Hepatocyte (in vitro differentiated cells): Measurements from ENCODE around the gene SEC16B.

Experiments
- EZH2 ChIP-seq: fragments of 200-600 bp; sonication (generic); IDR thresholded peaks from 2 replicates; pipeline ENCODE4 v1.6.1; 2016; ENCODE audit warnings: antibody characterized with exemption, mild to moderate bottlenecking, borderline replicate concordance
- TF ChIP-seq, protein P1 (sequence below): fragments of 200-600 bp; sonication (generic); IDR thresholded peaks from 2 replicates; pipeline ENCODE4 v1.5.1; 2016; ENCODE audit warnings: antibody characterized with exemption, mild to moderate bottlenecking; ENCODE audit not compliant: poor library complexity

DNA sequence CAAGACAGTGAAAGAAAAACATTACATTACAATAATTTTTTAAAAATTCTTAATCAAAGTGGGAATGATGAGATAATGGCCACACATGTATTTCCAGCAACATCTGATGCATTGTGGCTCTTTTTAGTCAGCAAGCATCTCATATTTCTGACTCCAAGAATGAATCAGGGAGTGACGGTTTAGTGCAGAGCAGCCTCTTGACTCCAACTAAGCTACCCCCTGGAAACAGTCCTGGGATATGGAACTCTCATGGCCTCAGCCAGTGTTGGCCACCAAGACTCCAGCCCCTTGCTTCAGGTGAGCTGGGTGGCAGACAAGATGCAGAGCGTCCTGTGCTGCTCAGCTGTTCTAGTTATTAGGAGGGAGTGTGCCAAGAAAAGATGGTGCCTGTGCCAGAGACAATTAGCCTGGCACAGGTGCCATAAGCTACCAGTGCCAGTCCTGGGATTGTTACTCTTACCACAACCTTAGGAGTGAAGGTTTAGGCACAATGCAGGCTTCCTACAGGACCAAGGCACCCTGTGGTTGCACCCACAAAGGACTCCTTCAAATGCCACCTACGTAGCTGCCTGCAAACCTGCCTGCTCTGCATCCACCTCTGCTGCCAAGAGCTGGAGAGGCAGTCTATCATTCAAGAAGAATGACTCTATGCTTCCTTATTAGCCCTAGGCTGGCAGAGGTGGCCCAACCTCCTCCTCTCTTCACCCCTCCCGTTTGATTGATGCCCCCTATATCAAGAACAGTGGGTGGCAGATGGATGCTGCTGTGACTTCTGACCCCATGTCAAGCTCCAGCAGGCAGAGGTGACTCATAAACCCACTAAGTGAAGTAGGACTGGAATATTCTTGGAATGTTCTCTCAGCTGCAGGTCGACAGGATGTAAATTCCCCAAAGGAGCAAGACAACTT is 6.0 kb upstream of the SEC16B start:
- TF ChIP-seq, protein P1, sequence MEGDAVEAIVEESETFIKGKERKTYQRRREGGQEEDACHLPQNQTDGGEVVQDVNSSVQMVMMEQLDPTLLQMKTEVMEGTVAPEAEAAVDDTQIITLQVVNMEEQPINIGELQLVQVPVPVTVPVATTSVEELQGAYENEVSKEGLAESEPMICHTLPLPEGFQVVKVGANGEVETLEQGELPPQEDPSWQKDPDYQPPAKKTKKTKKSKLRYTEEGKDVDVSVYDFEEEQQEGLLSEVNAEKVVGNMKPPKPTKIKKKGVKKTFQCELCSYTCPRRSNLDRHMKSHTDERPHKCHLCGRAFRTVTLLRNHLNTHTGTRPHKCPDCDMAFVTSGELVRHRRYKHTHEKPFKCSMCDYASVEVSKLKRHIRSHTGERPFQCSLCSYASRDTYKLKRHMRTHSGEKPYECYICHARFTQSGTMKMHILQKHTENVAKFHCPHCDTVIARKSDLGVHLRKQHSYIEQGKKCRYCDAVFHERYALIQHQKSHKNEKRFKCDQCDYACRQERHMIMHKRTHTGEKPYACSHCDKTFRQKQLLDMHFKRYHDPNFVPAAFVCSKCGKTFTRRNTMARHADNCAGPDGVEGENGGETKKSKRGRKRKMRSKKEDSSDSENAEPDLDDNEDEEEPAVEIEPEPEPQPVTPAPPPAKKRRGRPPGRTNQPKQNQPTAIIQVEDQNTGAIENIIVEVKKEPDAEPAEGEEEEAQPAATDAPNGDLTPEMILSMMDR = no peak
- TF ChIP-seq EZH2 = no peak
